SK-N-SH (cell line): ENCODE results near the gene EFCAB8.

Experiments
- ELF1 ChIP-seq: IDR thresholded peaks from 2 replicates; pipeline ENCODE4 v1.4.0; 2012
- EP300 ChIP-seq, 2 experiments: IDR thresholded peaks; 2 replicates each; pipeline versions ENCODE4 v1.4.0 to v1.6.1; 2012; ENCODE audit warnings: borderline replicate concordance in 1 of 2, low read depth in 1 of 2, low read length in 1 of 2
- FOSL2 ChIP-seq: IDR thresholded peaks from 2 replicates; pipeline ENCODE4 v1.4.0; 2012; ENCODE audit warnings: low read depth, mild to moderate bottlenecking, moderate library complexity, borderline replicate concordance
- JUND ChIP-seq: IDR thresholded peaks from 2 replicates; pipeline ENCODE4 v1.4.0; 2012
- MEF2A ChIP-seq: IDR thresholded peaks from 2 replicates; pipeline ENCODE4 v1.4.0; 2012; ENCODE audit warnings: low read depth, borderline replicate concordance
- MXI1 ChIP-seq: IDR thresholded peaks from 2 replicates; pipeline ENCODE4 v1.6.1; 2012; ENCODE audit warnings: mild to moderate bottlenecking, low read depth, low read length, improper control_type of control experiment
- POLR2AphosphoS5 ChIP-seq: IDR thresholded peaks from 2 replicates; pipeline ENCODE4 v1.6.1; 2012; ENCODE audit warnings: low read depth, low read length
- RCOR1 ChIP-seq: fragments of 150-350 bp; IDR thresholded peaks from 2 replicates; pipeline ENCODE4 v1.6.1; 2017; ENCODE audit warnings: antibody characterized with exemption, low read length
- TCF12 ChIP-seq: IDR thresholded peaks from 2 replicates; pipeline ENCODE4 v1.4.0; 2012
- TEAD4 ChIP-seq: IDR thresholded peaks from 2 replicates; pipeline ENCODE4 v1.4.0; 2012; ENCODE audit warnings: mild to moderate bottlenecking, borderline replicate concordance; ENCODE audit not compliant: insufficient read depth
- YY1 ChIP-seq: IDR thresholded peaks from 2 replicates; pipeline ENCODE4 v1.4.0; 2012; ENCODE audit warnings: low read depth, mild to moderate bottlenecking
- TF ChIP-seq, protein P1 (sequence below): fragments of 200-600 bp; sonication (generic); IDR thresholded peaks from 2 replicates; pipeline ENCODE4 v1.6.1; 2017; ENCODE audit warnings: antibody characterized with exemption, mild to moderate bottlenecking, moderate library complexity
- TF ChIP-seq, protein P2 (sequence below): IDR thresholded peaks from 2 replicates; pipeline ENCODE4 v1.4.0; 2012; ENCODE audit warnings: low read depth, borderline replicate concordance

DNA sequence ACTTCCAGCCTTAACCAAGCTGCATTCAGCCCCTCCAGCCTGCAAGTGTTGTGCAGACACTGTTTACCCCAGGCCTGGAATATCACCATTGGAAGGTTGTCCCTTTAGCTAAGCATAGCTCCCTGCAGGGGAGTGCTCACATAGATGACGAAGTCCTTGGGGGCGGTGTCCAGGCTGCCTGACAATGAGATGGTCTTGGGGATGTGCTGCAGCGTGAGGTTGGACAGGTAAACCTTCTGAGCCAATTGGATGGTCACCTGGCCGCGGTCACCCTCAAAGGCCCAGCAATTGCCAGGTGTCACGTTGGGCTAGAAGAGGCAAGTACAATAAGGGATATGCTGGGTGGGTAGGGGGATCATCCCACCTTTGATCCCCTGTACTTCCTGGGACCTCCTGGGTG lies 126.9 kb downstream of the EFCAB8 start:
- TF ChIP-seq TEAD4 (no peak), YY1 (no peak), FOSL2 (no peak), TCF12 (no peak), POLR2AphosphoS5 (no peak), ELF1 (no peak), JUND (no peak), EP300 (IDR thresholded peaks at IDR 0.05; ENCODE audit: borderline replicate concordance in 1 of 2, low read depth in 1 of 2, low read length in 1 of 2) (no peak), RCOR1 (no peak), MEF2A (no peak), MXI1 (no peak)
- TF ChIP-seq, protein P1, sequence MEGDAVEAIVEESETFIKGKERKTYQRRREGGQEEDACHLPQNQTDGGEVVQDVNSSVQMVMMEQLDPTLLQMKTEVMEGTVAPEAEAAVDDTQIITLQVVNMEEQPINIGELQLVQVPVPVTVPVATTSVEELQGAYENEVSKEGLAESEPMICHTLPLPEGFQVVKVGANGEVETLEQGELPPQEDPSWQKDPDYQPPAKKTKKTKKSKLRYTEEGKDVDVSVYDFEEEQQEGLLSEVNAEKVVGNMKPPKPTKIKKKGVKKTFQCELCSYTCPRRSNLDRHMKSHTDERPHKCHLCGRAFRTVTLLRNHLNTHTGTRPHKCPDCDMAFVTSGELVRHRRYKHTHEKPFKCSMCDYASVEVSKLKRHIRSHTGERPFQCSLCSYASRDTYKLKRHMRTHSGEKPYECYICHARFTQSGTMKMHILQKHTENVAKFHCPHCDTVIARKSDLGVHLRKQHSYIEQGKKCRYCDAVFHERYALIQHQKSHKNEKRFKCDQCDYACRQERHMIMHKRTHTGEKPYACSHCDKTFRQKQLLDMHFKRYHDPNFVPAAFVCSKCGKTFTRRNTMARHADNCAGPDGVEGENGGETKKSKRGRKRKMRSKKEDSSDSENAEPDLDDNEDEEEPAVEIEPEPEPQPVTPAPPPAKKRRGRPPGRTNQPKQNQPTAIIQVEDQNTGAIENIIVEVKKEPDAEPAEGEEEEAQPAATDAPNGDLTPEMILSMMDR = no peak
- TF ChIP-seq, protein P2, sequence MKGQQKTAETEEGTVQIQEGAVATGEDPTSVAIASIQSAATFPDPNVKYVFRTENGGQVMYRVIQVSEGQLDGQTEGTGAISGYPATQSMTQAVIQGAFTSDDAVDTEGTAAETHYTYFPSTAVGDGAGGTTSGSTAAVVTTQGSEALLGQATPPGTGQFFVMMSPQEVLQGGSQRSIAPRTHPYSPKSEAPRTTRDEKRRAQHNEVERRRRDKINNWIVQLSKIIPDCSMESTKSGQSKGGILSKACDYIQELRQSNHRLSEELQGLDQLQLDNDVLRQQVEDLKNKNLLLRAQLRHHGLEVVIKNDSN = no peak
